ENCODE measurements around the gene GOLGA6L7. TPM values are rescaled to one million over a fixed set of nuclear protein-coding genes. Genes with fewer than 3 reads are reported as not detected.
A peak's percentile ranks its signal among the peaks of the same experiment; 100 is the strongest.

Gene GOLGA6L7
- total RNA-seq, 5 donors from 2014 or later (not counting 1 experiment from before 2014, with no cell fraction given): not detected

- POLR2A ChIA-PET: no interaction called here
- 28% methylated on average over 25 of the region's 31 CpGs for WGBS (ENCODE audit: insufficient coverage)
- DNase-seq (peak in 4 of 35 experiments; percentile 10 to 40 (median 31)), ATAC-seq (replicated peaks in 1 of 4) (peak in 2 of 4 experiments; percentile 25 to 37)
- no peak overlapping the region for H3K27ac ChIP-seq (ENCODE audit: low read length)
- Mint-ChIP-seq H3K9me3 (no peaks in the 10 kb centered on the region), H3K4me1 (peaks cover 31 to 41% (median 34%) of the 10 kb centered on the region in 3 donors), H3K4me3 (peak overlapping the region; percentile 71 to 89 (median 72)), H3K27me3 (peaks cover 0 to 3% of the 10 kb centered on the region in 2 donors), H3K27ac (peak overlapping the region in 1 of 2 donors; percentile 82), H3K36me3 (peaks cover 4% of the 10 kb centered on the region)
- H3K4me3 ChIP-seq (ENCODE audit: control insufficient read depth in 1 of 2, extremely low read depth in 1 of 2, low read length in 1 of 2): peak overlapping the region; percentile 46 to 59
- H3K4me1 ChIP-seq (ENCODE audit: control insufficient read depth in 1 of 2, extremely low read depth in 1 of 2, insufficient read depth in 2 of 2, low read length in 2 of 2): peaks cover 16 to 46% of the 10 kb centered on the region in 2 experiments
- CTCF ChIA-PET: interaction anchor here in 1 of 2 donors (1.2 kb wide), 1 partner anchor 90 kb away, joined by 3 read pairs; no protein-coding TSS in a partner anchor
- peaks cover 0 to 12% of the 10 kb centered on the region in 2 experiments for H3K27me3 ChIP-seq (replicated peaks in 1 of 2; ENCODE audit: control insufficient read depth in 2 of 2, extremely low read depth in 1 of 2, insufficient read depth in 2 of 2, low read length in 1 of 2)
- H3K36me3 ChIP-seq (ENCODE audit: control insufficient read depth in 2 of 2, extremely low read depth in 1 of 2, insufficient read depth in 1 of 2, low read length in 1 of 2): no peaks in the 10 kb centered on the region
- no peaks in the 10 kb centered on the region for H3K9me3 ChIP-seq
Observed at GRCh38 chr15:28885128-28885629, 36.7 kb upstream of the GOLGA6L7 start.

- Mint-ChIP-seq H3K36me3 (peaks cover 4% of the 10 kb centered on the region), H3K9me3 (no peaks in the 10 kb centered on the region), H3K4me3 (peak overlapping the region; percentile 71 to 89 (median 72)), H3K4me1 (peaks cover 23 to 33% (median 26%) of the 10 kb centered on the region in 3 donors), H3K27me3 (peaks cover 0 to 3% of the 10 kb centered on the region in 2 donors), H3K27ac (peak overlapping the region in 1 of 2 donors; percentile 82)
- H3K9me3 ChIP-seq: no peaks in the 10 kb centered on the region
- ChIA-PET POLR2A (no interaction called here), CTCF (interaction anchor here in 1 of 2 donors (1.2 kb wide), 1 partner anchor 91 kb away, joined by 3 read pairs; no protein-coding TSS in a partner anchor)
- H3K27ac ChIP-seq (ENCODE audit: low read length): no peak overlapping the region
- H3K4me3 ChIP-seq (ENCODE audit: control insufficient read depth in 1 of 2, extremely low read depth in 1 of 2, low read length in 1 of 2): no peak overlapping the region
- WGBS (ENCODE audit: insufficient coverage): 97% methylated on average over 7 of the region's 11 CpGs
- peaks cover 0 to 16% of the 10 kb centered on the region in 2 experiments for H3K27me3 ChIP-seq (replicated peaks in 1 of 2; ENCODE audit: control insufficient read depth in 2 of 2, extremely low read depth in 1 of 2, insufficient read depth in 2 of 2, low read length in 1 of 2)
- H3K36me3 ChIP-seq (ENCODE audit: control insufficient read depth in 2 of 2, extremely low read depth in 1 of 2, insufficient read depth in 1 of 2, low read length in 1 of 2): no peaks in the 10 kb centered on the region
- peaks cover 9 to 38% of the 10 kb centered on the region in 2 experiments for H3K4me1 ChIP-seq (ENCODE audit: control insufficient read depth in 1 of 2, extremely low read depth in 1 of 2, insufficient read depth in 2 of 2, low read length in 2 of 2)
- no peak for ATAC-seq (replicated peaks in 1 of 4)
- no peak for DNase-seq
Observed at GRCh38 chr15:28884151-28884940, 35.9 kb upstream of the GOLGA6L7 start.

- H3K27ac ChIP-seq (ENCODE audit: low read length): no peak overlapping the region
- peaks cover 8 to 17% of the 10 kb centered on the region in 2 experiments for H3K4me1 ChIP-seq (ENCODE audit: control insufficient read depth in 1 of 2, extremely low read depth in 1 of 2, insufficient read depth in 2 of 2, low read length in 2 of 2)
- peaks cover 4 to 11% (median 4%) of the 10 kb centered on the region in 3 donors for H3K4me1 Mint-ChIP-seq
- H3K36me3 ChIP-seq (ENCODE audit: control insufficient read depth in 2 of 2, extremely low read depth in 1 of 2, insufficient read depth in 1 of 2, low read length in 1 of 2): no peaks in the 10 kb centered on the region
- no peak for ATAC-seq (replicated peaks in 1 of 4)
- POLR2A ChIA-PET: no interaction called here
- H3K27me3 Mint-ChIP-seq: no peaks in the 10 kb centered on the region
- no peaks in the 10 kb centered on the region for H3K9me3 ChIP-seq
- peaks cover 0 to 19% of the 10 kb centered on the region in 2 experiments for H3K27me3 ChIP-seq (replicated peaks in 1 of 2; ENCODE audit: control insufficient read depth in 2 of 2, extremely low read depth in 1 of 2, insufficient read depth in 2 of 2, low read length in 1 of 2)
- no peaks in the 10 kb centered on the region for H3K36me3 Mint-ChIP-seq
- no peak for DNase-seq
- WGBS (ENCODE audit: insufficient coverage): no CpG with 5 or more reads among the region's 1 CpG
- CTCF ChIA-PET: no interaction called here
- no peaks in the 10 kb centered on the region for H3K9me3 Mint-ChIP-seq
- H3K27ac Mint-ChIP-seq: no peak overlapping the region
- H3K4me3 Mint-ChIP-seq: no peak overlapping the region
- H3K4me3 ChIP-seq (ENCODE audit: control insufficient read depth in 1 of 2, extremely low read depth in 1 of 2, low read length in 1 of 2): no peak overlapping the region
Observed at GRCh38 chr15:28881600-28881999, 33.2 kb upstream of the GOLGA6L7 start.

GRCh38 chr15:28881170-28881569, 32.7 kb upstream of the GOLGA6L7 start:
- DNase-seq: no peak
- Histone ChIP-seq H3K27me3 (replicated peaks in 1 of 2; ENCODE audit: control insufficient read depth in 2 of 2, extremely low read depth in 1 of 2, insufficient read depth in 2 of 2, low read length in 1 of 2) (peaks cover 0 to 19% of the 10 kb centered on the region in 2 experiments), H3K36me3 (ENCODE audit: control insufficient read depth in 2 of 2, extremely low read depth in 1 of 2, insufficient read depth in 1 of 2, low read length in 1 of 2) (no peaks in the 10 kb centered on the region), H3K4me3 (ENCODE audit: control insufficient read depth in 1 of 2, extremely low read depth in 1 of 2, low read length in 1 of 2) (no peak overlapping the region), H3K27ac (ENCODE audit: low read length) (no peak overlapping the region), H3K4me1 (ENCODE audit: control insufficient read depth in 1 of 2, extremely low read depth in 1 of 2, insufficient read depth in 2 of 2, low read length in 2 of 2) (peaks cover 8 to 20% of the 10 kb centered on the region in 2 experiments), H3K9me3 (no peaks in the 10 kb centered on the region)
- H3K36me3 Mint-ChIP-seq: no peaks in the 10 kb centered on the region
- ChIA-PET POLR2A (no interaction called here), CTCF (no interaction called here)
- H3K9me3 Mint-ChIP-seq: no peaks in the 10 kb centered on the region
- no peaks in the 10 kb centered on the region for H3K27me3 Mint-ChIP-seq
- ATAC-seq (replicated peaks in 1 of 4): no peak
- no peak overlapping the region for H3K4me3 Mint-ChIP-seq
- 55% methylated on average over 3 of the region's 3 CpGs for WGBS (ENCODE audit: insufficient coverage)
- H3K4me1 Mint-ChIP-seq: peaks cover 6 to 13% (median 8%) of the 10 kb centered on the region in 3 donors
- H3K27ac Mint-ChIP-seq: no peak overlapping the region

- H3K27ac ChIP-seq (ENCODE audit: low read length): no peak overlapping the region
- no peaks in the 10 kb centered on the region for H3K9me3 Mint-ChIP-seq
- ChIA-PET POLR2A (no interaction called here), CTCF (no interaction called here)
- H3K4me3 ChIP-seq (ENCODE audit: control insufficient read depth in 1 of 2, extremely low read depth in 1 of 2, low read length in 1 of 2): no peak overlapping the region
- H3K36me3 Mint-ChIP-seq: no peaks in the 10 kb centered on the region
- WGBS (ENCODE audit: insufficient coverage): 89% methylated on average over 3 of the region's 5 CpGs
- ATAC-seq (replicated peaks in 1 of 4): no peak
- DNase-seq: no peak
- no peaks in the 10 kb centered on the region for H3K27me3 Mint-ChIP-seq
- H3K27me3 ChIP-seq (replicated peaks in 1 of 2; ENCODE audit: control insufficient read depth in 2 of 2, extremely low read depth in 1 of 2, insufficient read depth in 2 of 2, low read length in 1 of 2): peaks cover 0 to 19% of the 10 kb centered on the region in 2 experiments
- no peaks in the 10 kb centered on the region for H3K9me3 ChIP-seq
- peaks cover 10 to 17% (median 13%) of the 10 kb centered on the region in 3 donors for H3K4me1 Mint-ChIP-seq
- H3K27ac Mint-ChIP-seq: no peak overlapping the region
- H3K36me3 ChIP-seq (ENCODE audit: control insufficient read depth in 2 of 2, extremely low read depth in 1 of 2, insufficient read depth in 1 of 2, low read length in 1 of 2): no peaks in the 10 kb centered on the region
- no peak overlapping the region for H3K4me3 Mint-ChIP-seq
- peaks cover 8 to 25% of the 10 kb centered on the region in 2 experiments for H3K4me1 ChIP-seq (ENCODE audit: control insufficient read depth in 1 of 2, extremely low read depth in 1 of 2, insufficient read depth in 2 of 2, low read length in 2 of 2)
Observed at GRCh38 chr15:28880680-28881079, 32.2 kb upstream of the GOLGA6L7 start.

GRCh38 chr15:28879551-28879950, 31.1 kb upstream of the GOLGA6L7 start:
- Histone ChIP-seq H3K4me3 (ENCODE audit: control insufficient read depth in 1 of 2, extremely low read depth in 1 of 2, low read length in 1 of 2) (no peak overlapping the region), H3K9me3 (no peaks in the 10 kb centered on the region), H3K27me3 (replicated peaks in 1 of 2; ENCODE audit: control insufficient read depth in 2 of 2, extremely low read depth in 1 of 2, insufficient read depth in 2 of 2, low read length in 1 of 2) (peaks cover 0 to 11% of the 10 kb centered on the region in 2 experiments), H3K36me3 (ENCODE audit: control insufficient read depth in 2 of 2, extremely low read depth in 1 of 2, insufficient read depth in 1 of 2, low read length in 1 of 2) (no peaks in the 10 kb centered on the region), H3K27ac (ENCODE audit: low read length) (no peak overlapping the region), H3K4me1 (ENCODE audit: control insufficient read depth in 1 of 2, extremely low read depth in 1 of 2, insufficient read depth in 2 of 2, low read length in 2 of 2) (peaks cover 3 to 16% of the 10 kb centered on the region in 2 experiments)
- WGBS (ENCODE audit: insufficient coverage): 90% methylated on average over 9 of the region's 9 CpGs
- no peaks in the 10 kb centered on the region for H3K36me3 Mint-ChIP-seq
- H3K27me3 Mint-ChIP-seq: no peaks in the 10 kb centered on the region
- no peak overlapping the region for H3K4me3 Mint-ChIP-seq
- DNase-seq: no peak
- no peak overlapping the region for H3K27ac Mint-ChIP-seq
- ChIA-PET CTCF (no interaction called here), POLR2A (no interaction called here)
- no peak for ATAC-seq (replicated peaks in 1 of 4)
- H3K4me1 Mint-ChIP-seq: peaks cover 11 to 17% (median 12%) of the 10 kb centered on the region in 3 donors
- no peaks in the 10 kb centered on the region for H3K9me3 Mint-ChIP-seq

All from T-cell (primary cell).